GM19468 (cell line): ENCODE data around the gene GTF2IRD1.
"Not testable (repeated sequence)": the region's sequence is repeated elsewhere in the genome, so short reads cannot be mapped to it uniquely, and the experiment has no call there.

Source experiments
- ATAC-seq: cut with Tn5 transposase; IDR thresholded peaks from one replicate; pipeline ENCODE4 v1.9.1; 2021; ENCODE audit warnings: mild to moderate bottlenecking, moderate library complexity, moderate number of reproducible peaks; ENCODE audit not compliant: unreplicated experiment; ENCODE audit errors: extremely low read depth

The GTF2IRD1 gene

DNA sequence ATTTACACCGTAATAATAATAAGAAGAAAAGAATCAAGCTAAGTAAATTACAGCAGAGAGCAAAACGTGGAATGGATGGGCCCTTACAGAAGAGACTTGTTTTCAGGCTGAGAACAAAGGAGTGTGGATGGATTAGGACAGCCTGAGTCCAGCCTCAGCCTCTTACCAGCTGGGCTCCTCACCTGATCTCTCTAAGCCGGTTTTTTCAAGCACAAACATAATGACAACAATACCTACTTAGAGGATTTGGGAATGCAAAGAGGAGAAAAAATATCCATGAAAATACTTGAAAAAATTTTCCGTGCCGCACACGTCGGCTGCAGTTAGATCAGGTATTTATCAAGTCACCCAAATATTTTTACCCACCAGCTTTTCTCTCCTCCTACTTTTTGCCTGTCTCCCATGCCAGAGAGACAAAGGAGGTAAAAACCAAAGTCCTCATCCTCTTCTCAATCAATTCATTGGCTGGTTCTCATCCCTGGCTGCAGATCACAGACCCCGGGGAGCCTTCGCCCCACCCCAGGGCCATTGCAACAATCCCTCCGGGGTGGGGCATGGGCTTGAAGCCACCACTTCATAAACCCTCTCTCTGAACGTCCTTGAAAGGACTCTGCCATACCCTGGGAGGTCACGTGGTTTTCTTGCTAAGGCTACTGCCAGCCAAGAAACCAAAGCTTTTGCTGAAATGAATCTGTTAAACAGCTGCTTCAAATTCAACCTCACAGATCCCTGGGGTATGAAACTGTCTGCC, 174.1 kb downstream of the GTF2IRD1 start:
- ATAC-seq = no peak

DNA sequence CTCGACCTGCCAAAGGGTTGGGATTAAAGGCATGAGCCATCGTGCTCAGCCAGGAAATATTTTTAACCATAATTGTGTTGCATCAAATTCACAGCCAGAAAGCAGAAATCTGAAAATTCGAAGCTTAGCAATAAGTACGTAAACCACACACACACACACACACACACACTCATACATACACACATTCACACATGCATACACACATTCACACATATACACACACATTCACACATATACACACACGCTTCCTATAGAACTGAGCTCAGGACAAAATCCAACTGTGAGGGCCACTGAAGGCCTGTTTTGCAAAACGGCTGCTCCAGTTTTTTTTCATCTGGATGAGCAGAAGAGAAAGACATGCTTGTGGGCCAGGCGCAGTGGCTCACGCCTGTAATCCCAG, 178.8 kb downstream of the GTF2IRD1 start:
- ATAC-seq = no peak

- no peak for ATAC-seq
Measured at GRCh38 chr7:74633451-74633921, 179.8 kb downstream of the GTF2IRD1 start.

DNA sequence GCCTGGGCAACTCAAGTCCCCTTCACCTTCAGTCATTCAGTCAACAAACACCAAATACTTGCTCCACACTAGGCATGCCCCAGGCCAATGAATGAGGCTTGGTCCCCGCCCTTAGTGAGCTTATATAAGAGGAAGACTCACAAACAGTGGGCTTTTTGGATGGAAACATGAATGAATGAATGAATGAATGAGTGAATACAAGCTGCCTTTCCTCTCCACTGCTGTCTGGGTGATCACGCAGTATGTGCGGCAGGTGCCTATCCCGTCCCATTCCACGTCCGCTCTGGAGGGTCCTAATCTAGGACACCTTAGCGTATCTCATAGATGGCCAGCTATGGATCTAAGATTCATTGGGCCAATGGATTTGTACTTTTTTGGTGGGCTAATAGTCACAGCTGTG, 184.0 kb downstream of the GTF2IRD1 start:
- no peak for ATAC-seq

GRCh38 chr7:74650055-74650454, 196.3 kb downstream of the GTF2IRD1 start:
- ATAC-seq = peak; percentile 29

- not testable (repeated sequence) for ATAC-seq
Measured at GRCh38 chr7:74650493-74651132, 196.9 kb downstream of the GTF2IRD1 start.

DNA sequence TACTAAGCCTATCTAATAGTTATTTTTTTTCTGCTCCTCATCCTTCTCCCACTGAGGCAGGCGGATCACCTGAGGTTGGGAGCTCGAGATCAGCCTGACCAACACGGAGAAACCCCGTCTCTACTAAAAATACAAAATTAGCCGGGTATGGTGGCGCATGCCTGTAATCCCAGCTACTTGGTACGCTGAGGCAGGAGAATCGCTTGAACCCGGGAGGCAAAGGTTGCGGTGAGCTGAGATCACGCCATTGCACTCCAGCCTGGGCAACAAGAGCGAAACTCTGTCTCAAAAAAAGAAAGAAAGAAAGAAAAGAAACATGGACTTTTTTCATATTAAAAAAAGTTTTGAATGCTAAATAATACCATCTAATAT, 197.4 kb downstream of the GTF2IRD1 start:
- not testable (repeated sequence) for ATAC-seq
